ENCODE results near the gene CHRM5.

DNA sequence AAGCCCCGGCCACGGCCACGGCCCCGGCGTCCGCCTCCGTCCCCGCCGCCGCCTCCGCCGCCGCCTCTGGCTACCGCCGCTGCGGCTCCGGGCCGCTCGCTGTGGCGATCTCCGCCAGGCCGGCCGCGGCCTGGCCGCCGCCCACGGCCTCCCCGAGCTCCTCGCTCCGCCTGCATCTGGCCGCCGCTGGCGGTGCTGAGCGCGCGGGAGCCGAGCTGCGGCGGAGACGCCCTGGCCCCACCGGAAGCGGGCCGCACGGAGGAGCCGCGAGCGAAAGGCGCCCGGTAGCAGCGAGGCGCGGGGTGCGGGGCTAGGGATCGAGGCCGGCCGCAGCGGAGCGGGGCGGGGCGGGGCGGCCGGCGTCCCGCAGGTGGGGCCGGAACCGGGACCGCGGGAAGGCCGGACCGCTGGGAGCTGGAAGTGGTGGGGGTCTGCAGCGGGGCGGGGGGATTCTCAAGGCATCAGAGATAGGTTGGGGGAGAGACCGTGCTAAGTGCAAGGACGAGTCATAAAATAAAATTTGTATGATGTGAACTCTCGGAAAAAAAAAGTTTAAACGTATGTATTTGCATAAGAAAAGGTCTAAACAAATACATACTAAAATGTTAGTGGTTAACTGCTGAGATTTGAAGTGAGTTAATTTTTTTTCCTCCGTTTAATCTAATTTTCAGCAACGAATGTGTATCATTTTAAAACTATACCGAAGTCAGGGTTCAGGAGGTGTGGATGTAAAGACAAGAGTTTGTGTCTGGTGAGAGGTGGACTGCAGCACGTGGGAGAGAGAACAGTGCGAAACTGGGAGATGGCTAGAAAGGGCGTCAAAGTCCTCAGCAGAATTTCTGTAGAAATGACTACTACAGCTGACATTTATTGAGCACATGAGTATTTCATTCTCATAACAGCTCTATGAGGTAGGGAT lies 70.8 kb downstream of the CHRM5 start, which contains the start of gene AVEN:
- TF ChIP-seq, protein P1, sequence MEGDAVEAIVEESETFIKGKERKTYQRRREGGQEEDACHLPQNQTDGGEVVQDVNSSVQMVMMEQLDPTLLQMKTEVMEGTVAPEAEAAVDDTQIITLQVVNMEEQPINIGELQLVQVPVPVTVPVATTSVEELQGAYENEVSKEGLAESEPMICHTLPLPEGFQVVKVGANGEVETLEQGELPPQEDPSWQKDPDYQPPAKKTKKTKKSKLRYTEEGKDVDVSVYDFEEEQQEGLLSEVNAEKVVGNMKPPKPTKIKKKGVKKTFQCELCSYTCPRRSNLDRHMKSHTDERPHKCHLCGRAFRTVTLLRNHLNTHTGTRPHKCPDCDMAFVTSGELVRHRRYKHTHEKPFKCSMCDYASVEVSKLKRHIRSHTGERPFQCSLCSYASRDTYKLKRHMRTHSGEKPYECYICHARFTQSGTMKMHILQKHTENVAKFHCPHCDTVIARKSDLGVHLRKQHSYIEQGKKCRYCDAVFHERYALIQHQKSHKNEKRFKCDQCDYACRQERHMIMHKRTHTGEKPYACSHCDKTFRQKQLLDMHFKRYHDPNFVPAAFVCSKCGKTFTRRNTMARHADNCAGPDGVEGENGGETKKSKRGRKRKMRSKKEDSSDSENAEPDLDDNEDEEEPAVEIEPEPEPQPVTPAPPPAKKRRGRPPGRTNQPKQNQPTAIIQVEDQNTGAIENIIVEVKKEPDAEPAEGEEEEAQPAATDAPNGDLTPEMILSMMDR (IDR thresholded peaks at IDR 0.05) = no peak
- no peak for TF ChIP-seq POLR2A (IDR thresholded peaks at IDR 0.05)
